HG02610 (cell line): Measurements from ENCODE around the gene SLC38A4.
A peak's percentile ranks its signal among the peaks of the same experiment; 100 is the strongest.

Source experiments
- ATAC-seq: cut with Tn5 transposase; IDR thresholded peaks from one replicate; pipeline ENCODE4 v1.9.1; 2021; ENCODE audit warnings: mild to moderate bottlenecking, moderate library complexity; ENCODE audit not compliant: unreplicated experiment

The SLC38A4 gene

DNA sequence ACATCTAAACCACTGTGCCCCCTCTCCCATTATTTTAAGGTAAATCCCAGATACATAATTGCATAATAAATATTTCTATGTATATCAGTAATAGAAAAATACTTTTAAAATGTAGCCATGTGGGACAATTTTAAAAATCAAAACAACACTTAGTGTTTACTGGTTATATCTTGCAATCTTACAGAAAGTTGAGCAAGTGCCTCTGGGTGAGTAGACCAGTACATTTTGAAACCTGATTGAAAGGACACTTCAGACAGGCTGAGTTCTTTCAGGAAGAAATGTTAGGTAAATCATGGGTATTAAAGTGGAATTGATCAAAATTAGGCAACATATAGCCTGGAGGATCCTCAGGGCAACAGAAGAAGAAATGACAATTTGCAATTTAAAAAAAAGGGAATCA lies 7.2 kb downstream of the SLC38A4 start:
- no peak for ATAC-seq

GRCh38 chr12:46815809-46816208 lies 10.0 kb downstream of the SLC38A4 start:
- no peak for ATAC-seq

DNA sequence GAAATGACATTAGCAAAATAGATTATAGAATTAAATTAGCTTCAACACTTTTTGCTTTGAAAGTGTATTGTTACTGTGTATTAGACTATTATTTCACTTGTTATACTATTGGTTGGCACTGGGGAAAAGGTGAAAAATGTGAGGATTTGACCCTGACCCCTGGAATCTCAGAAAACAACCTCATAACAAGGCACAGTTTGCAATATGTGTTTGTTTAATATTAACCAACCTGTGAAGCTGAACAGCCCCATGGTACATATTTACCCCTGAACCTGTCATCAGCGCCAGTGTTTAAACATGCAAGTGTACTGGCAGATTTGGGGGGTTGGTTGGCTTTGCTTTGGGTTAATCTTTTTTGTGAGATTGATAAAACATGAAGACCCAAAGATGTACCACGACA lies 11.7 kb downstream of the SLC38A4 start:
- ATAC-seq: no peak

DNA sequence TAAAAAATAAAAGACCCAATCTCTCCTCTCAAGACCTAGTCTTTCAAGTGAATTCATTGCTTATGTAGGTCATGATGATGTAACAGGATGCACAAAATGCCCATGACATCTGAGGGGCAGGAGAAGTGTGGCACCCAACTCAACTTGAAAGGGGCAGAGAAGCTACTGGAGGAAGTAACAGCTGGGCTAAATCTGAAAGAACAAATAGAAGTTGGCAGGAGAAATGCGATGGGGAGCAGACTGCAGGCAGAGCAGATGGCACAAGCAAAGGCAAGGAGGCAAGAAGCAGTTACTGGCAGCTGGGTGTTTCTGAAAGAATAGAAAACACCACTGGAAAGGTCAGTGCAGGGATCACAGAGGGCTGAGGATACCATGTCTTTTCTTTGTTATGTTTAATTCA lies 14.6 kb downstream of the SLC38A4 start:
- no peak for ATAC-seq

DNA sequence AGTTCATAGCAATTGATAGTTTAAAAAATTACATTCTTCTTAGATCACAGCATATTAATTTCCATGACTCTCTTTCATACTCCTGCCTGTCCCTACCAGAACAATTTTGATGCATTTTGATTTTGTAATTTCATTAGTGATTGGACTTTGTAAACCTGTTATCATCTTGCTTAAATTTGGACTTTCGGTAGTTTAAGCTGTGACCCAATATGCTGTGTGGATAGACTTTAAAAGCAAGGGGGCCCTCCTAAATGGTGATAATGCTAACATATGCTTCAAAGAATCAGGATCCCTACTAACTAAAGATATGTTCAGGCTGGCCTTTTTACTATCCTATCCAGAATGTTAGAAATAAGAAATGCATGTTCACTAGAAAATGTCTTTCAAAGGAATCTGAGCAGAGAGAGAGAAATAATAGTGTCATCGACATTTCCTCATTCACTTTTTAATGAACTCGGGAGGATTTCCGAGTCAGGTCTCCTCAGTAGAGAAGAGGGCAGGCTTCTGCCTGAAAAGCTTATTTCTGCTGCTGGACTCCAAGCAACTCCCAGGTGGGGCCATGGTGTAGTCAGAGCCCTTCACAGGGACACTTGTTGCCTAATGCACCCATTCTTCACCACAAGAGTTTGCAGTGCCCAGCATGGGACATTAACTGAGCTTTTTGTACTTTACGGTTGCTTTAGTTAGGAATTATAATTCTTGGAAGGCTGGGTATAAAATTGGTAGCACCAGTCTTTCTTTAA lies 16.7 kb downstream of the SLC38A4 start:
- ATAC-seq: no peak

GRCh38 chr12:46808317-46808716 lies 17.5 kb downstream of the SLC38A4 start:
- no peak for ATAC-seq

DNA sequence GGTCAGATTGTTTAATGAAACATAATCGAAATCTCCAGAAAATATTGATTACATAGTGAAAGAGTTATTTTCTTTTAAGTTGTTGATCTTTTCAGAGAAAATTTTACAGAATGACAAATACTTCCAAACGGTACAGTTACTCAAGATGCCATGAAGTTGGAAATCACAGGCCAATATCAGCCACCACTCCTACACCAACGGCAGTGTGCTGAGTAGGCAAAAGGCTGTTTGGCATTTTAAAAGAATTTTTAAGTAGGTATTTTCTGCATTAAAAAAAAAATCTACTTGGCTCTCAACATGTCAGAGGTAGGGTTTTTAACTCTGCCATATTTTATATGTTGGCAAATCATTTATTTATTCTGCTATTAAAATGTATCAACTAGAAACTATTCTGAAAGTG lies 21.7 kb downstream of the SLC38A4 start:
- no peak for ATAC-seq

- ATAC-seq: no peak
Observed at GRCh38 chr12:46803517-46803916, 22.3 kb downstream of the SLC38A4 start.

- ATAC-seq: no peak
Observed at GRCh38 chr12:46801293-46801692, 24.5 kb downstream of the SLC38A4 start.

DNA sequence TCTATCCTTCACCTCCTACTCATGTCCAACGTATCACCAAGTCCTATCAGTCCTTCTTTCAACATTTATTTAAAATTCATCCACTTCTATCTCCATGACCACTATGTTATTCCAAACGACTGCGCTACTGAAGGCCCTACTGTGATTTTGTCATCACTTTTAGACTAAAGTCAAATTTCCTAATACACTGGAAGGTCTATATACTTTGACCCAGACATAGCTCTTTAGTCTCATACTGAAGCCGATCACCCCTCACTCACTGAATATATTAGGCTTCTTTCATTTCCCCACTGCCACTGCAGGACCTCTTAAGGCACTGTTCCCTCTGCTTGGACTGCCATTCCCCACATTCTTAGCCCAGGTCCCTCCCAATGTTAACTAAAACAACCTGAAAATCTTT lies 25.6 kb downstream of the SLC38A4 start:
- ATAC-seq: no peak

DNA sequence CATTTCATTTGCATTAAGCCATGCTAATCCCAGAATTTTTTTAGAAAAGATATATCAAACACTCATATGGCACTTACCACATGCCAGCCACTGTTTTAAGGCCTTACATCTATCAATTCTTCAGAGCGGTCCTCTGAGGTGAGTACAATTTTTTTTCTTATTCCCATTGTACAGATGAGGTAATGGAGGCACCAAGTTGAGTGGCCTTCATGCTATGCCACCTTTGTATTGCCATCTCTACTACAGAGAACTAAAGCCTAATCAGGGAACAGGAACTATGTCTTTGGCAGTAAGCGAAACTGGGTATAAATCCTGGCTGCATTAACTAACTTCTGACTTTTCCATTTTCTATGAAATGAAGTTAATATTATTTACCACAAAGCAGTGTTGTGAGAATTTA lies 27.1 kb downstream of the SLC38A4 start:
- ATAC-seq: no peak

- ATAC-seq: no peak
Observed at GRCh38 chr12:46798056-46798455, 27.7 kb downstream of the SLC38A4 start.

GRCh38 chr12:46795988-46796387 lies 29.8 kb downstream of the SLC38A4 start:
- ATAC-seq: no peak

GRCh38 chr12:46794593-46795190 lies 31.1 kb downstream of the SLC38A4 start:
- ATAC-seq: peak; percentile 89

GRCh38 chr12:46792925-46793324 lies 32.9 kb downstream of the SLC38A4 start:
- ATAC-seq: no peak

- ATAC-seq: no peak
Observed at GRCh38 chr12:46790066-46790465, 35.7 kb downstream of the SLC38A4 start.

- no peak for ATAC-seq
Observed at GRCh38 chr12:46788072-46788887, 37.5 kb downstream of the SLC38A4 start.

GRCh38 chr12:46787496-46788055 lies 38.2 kb downstream of the SLC38A4 start:
- no peak for ATAC-seq

DNA sequence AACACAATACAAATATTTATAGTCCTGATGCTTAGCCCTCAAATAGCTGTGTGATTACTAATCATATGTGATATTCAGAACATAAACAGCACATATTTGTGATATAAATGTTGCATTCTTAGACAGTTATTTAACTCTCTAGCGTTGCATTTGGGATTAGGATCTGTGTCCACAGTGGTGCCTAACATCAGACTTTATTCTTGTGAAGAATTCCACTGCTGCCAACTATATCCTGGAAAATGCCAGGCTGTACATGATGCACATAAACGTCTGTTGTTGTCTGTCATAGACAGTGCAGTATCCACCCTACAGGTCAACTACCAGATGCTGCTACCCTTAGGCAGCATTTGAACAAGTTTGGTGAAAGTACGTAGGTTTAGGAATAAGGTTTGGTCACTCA lies 39.0 kb downstream of the SLC38A4 start:
- no peak for ATAC-seq

DNA sequence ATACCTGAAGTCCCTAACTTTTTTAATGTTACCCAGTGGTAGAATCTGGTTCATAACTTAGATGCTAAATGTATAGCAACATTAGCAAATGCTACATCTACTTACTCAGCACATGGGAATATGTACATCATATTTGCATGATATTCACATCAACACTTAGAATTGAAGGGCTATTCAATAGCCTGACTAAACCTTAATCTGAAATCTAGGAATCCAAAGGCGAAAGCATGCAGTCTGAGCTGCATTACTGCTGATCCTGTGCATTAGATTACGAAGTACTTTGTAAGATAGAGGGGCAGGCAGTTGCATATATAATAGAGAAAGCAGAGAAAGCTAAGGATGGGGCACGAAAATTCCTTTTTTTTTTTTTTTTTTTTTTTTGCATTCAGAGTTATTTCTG lies 40.4 kb downstream of the SLC38A4 start:
- no peak for ATAC-seq

DNA sequence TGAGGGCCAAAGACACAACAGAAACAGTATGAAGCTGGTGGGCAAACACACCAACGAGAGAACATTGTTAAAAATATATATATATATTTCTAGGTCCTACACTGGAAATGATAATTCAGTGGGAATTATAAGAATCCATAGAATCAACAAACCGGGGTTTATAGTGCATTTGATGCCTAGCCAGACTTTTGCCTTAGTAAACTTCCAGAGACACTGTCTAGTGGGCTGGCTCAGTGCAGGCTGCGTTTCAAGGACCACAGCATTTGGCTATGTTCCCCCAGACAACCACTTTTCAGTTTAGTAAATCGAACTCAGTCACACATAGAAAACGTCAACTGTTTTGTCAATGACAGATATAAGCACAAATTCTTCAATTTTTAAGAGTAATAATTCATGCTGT lies 41.9 kb downstream of the SLC38A4 start:
- no peak for ATAC-seq

- ATAC-seq: no peak
Observed at GRCh38 chr12:46779879-46780278, 45.9 kb downstream of the SLC38A4 start.
